BLaER1 (cell line): Measurements from ENCODE around the gene SIT1.

Source experiments
- H3K27ac ChIP-seq: shearing (Covaris generic); formaldehyde crosslinking; 2 replicates; pipeline ENCODE4 v1.8.1; 2022
- H3K27me3 ChIP-seq: shearing (Covaris generic); formaldehyde crosslinking; 2 replicates; pipeline ENCODE4 v1.8.1; 2022
- H3K36me3 ChIP-seq: shearing (Covaris generic); formaldehyde crosslinking; 2 replicates; pipeline ENCODE4 v1.8.1; 2022
- H3K4me1 ChIP-seq: shearing (Covaris generic); formaldehyde crosslinking; 2 replicates; pipeline ENCODE4 v1.8.1; 2022
- H3K4me2 ChIP-seq: shearing (Covaris generic); formaldehyde crosslinking; 2 replicates; pipeline ENCODE4 v1.8.1; 2022
- H3K4me3 ChIP-seq: shearing (Covaris generic); formaldehyde crosslinking; 2 replicates; pipeline ENCODE4 v1.8.1; 2022
- H3K9ac ChIP-seq: shearing (Covaris generic); formaldehyde crosslinking; 2 replicates; pipeline ENCODE4 v1.8.1; 2022
- H3K9me3 ChIP-seq: shearing (Covaris generic); formaldehyde crosslinking; 2 replicates; pipeline ENCODE4 v1.8.1; 2022
- H4K20me1 ChIP-seq: shearing (Covaris generic); formaldehyde crosslinking; 2 replicates; pipeline ENCODE4 v1.8.1; 2022
- Cebpa-rat ChIP-seq: shearing (Covaris generic); IDR thresholded peaks from 2 replicates; pipeline ENCODE4 v1.8.1; 2022

Gene SIT1

DNA sequence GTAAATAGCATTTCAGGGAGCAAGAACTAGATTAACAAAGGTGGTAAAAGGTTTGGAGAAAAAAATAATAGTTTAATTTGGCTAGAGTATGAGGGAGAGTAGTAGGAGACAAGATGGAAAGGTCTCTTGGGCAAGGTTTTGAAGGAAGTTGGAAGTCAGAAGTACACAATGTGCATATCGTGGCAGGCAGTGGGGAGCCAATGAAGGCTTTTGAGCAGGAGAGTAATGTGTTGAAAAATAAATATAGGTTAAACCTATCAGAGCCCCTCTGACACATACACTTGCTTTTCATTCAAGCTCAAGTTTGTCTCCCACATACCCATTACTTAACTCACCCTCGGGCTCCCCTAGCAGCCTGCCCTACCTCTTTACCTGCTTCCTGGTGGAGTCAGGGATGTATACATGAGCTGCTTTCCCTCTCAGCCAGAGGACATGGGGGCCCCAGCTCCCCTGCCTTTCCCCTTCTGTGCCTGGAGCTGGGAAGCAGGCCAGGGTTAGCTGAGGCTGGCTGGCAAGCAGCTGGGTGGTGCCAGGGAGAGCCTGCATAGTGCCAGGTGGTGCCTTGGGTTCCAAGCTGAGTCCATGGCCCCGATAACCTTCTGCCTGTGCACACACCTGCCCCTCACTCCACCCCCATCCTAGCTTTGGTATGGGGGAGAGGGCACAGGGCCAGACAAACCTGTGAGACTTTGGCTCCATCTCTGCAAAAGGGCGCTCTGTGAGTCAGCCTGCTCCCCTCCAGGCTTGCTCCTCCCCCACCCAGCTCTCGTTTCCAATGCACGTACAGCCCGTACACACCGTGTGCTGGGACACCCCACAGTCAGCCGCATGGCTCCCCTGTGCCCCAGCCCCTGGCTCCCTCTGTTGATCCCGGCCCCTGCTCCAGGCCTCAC lies 22.6 kb upstream of the SIT1 start, which contains the start of gene CA9:
TSS of gene CA9 (plus strand) at position 797 of the 893 bp plus-strand sequence. CDS start at position 829, 32 bp downstream.
- Histone ChIP-seq H3K36me3 (no peaks in the 10 kb centered on the region), H3K9me3 (no peaks in the 10 kb centered on the region), H3K4me1 (0 out of 2 replicates have a peak, but pooled peaks cover 5% of the 10 kb centered on the region), H3K9ac (no peak within 1 kb of the TSS), H3K4me3 (no peak within 1 kb of the TSS), H3K27me3 (peaks cover 37% of the 10 kb centered on the region), H4K20me1 (no peaks in the 10 kb centered on the region), H3K4me2 (no peak within 1 kb of the TSS), H3K27ac (no peak within 1 kb of the TSS)
- TF ChIP-seq Cebpa-rat, result no peak

DNA sequence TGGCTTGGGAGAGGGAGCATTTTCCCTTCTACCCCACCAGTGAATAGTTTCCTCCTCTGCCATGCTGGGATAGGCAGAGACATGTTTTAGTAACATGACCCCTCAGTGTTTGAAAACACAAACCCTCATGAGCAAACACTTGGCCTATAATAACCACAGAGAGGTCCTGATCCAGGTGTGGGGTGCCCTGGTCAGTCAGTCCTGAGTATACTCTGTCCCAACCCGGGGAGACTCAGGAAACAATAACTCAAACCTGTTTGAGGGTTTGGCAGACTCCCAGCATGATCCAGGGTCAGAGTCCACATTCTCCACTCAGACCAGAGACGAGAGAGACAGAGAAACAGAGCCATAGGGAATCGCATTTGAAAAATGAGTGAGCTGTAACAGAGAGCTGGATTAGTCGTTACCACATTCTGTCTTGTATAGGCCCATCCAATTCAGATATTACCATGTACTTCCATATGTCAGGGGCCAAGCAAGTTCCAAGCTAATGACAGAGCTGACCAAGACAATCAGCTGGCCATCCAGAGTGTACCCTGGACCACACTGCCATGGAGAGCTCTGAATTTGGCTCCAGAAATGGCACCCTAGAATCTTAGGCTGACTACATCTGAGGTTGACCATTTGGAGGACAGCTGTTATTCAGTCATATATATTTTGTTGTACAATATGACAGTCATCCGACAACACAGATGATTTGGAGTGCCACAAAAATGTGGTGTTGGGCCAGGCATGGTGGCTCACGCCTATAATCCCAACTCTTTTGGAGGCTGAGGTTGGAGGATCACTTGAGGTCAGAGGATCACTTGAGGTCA lies 18.8 kb upstream of the SIT1 start:
- Histone ChIP-seq H3K27me3 (peaks cover 11% of the 10 kb centered on the region), H3K4me3 (no peak overlapping the region)

DNA sequence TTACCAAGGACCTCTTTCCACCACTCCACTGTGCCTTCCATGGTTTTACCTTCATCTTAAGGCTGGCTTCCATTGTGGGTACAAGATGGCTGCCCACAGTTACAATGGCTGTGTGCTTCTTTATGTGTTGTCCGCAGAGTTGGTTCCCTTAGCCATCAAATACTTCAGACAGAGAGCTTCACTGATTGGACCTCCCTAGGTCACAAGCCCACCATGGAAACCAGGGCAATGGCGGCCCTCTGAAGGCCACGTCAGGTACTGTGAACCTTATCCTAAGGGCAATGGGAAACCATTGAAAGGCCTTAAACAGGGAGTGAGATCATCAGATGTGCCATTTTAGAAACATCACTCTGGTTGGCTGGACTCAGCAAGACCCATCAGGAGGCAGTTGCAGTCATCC lies 17.2 kb upstream of the SIT1 start:
- no peak overlapping the region for H3K4me2 ChIP-seq
- H3K27me3 ChIP-seq, result no peaks in the 10 kb centered on the region
- peaks cover 45% of the 10 kb centered on the region for H3K4me1 ChIP-seq
- H3K9ac ChIP-seq, result no peak overlapping the region
- H3K36me3 ChIP-seq, result no peaks in the 10 kb centered on the region
- H3K4me3 ChIP-seq, result no peak overlapping the region
- no peak for TF ChIP-seq Cebpa-rat
- no peaks in the 10 kb centered on the region for H4K20me1 ChIP-seq
- H3K27ac ChIP-seq, result no peak overlapping the region
- no peaks in the 10 kb centered on the region for H3K9me3 ChIP-seq

More for the DNA sequence above, 18.8 kb upstream of the SIT1 start:
- no peak for TF ChIP-seq Cebpa-rat
- H3K9me3 ChIP-seq, result no peaks in the 10 kb centered on the region
- H3K9ac ChIP-seq, result no peak overlapping the region
- H3K27ac ChIP-seq, result no peak overlapping the region
- no peaks in the 10 kb centered on the region for H4K20me1 ChIP-seq
- H3K4me1 ChIP-seq, result peaks cover 29% of the 10 kb centered on the region
- no peaks in the 10 kb centered on the region for H3K36me3 ChIP-seq
- no peak overlapping the region for H3K4me2 ChIP-seq

DNA sequence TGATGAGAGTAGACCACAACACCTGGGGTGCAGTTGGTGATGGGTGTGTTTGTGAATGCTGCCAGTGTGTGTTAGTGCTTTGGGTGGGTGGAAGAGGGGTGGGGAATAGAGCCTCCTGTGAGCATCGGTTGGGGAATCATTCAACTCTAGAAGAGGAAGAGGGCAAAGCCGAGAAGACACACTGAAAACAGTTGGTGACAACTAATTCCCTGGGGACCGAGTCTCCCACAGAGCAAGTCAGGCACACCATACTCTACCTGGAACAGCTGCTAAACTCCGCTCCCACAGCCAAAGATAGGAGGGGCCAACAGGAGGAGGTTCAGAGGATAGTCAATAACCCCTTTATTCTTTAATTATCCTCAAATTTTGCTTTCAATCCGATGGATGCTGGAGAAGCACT lies 15.8 kb upstream of the SIT1 start:
- Histone ChIP-seq H3K4me3 (no peak overlapping the region), H3K27ac (0 out of 2 replicates have a peak overlapping the region, but pooled peaks have one; percentile 77), H4K20me1 (no peaks in the 10 kb centered on the region), H3K36me3 (no peaks in the 10 kb centered on the region), H3K27me3 (no peaks in the 10 kb centered on the region), H3K4me1 (peaks cover 59% of the 10 kb centered on the region), H3K4me2 (peak overlapping the region; percentile 94), H3K9me3 (no peaks in the 10 kb centered on the region), H3K9ac (no peak overlapping the region)
- TF ChIP-seq Cebpa-rat, result no peak

DNA sequence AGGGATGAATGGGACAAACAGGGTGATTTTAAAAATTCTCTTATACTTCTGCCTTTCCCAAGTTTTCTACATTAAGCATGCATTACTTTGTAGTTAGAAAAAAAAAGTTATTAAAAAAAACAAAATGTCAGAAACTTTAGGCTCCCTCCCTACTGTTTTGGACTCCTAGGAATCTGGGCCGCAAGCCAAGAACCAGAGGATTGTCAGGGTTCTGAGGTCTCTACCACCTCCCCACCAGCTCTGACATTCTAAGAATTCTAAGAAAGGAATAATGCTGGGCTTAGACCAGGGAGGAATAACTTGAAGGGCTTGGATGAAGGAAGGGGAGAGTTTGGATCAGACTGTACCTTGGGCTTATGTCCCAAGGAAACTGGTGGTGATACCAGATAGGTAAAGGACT lies 15.3 kb upstream of the SIT1 start:
- Histone ChIP-seq H3K4me1 (peaks cover 64% of the 10 kb centered on the region), H3K27ac (0 out of 2 replicates have a peak overlapping the region, but pooled peaks have one; percentile 77), H3K36me3 (peaks cover 2% of the 10 kb centered on the region), H3K9me3 (no peaks in the 10 kb centered on the region), H3K4me2 (peak overlapping the region; percentile 94), H4K20me1 (no peaks in the 10 kb centered on the region), H3K27me3 (no peaks in the 10 kb centered on the region), H3K4me3 (peak overlapping the region; percentile 70; the same call in 1 of the 2 replicates), H3K9ac (no peak overlapping the region)
- no peak for TF ChIP-seq Cebpa-rat

DNA sequence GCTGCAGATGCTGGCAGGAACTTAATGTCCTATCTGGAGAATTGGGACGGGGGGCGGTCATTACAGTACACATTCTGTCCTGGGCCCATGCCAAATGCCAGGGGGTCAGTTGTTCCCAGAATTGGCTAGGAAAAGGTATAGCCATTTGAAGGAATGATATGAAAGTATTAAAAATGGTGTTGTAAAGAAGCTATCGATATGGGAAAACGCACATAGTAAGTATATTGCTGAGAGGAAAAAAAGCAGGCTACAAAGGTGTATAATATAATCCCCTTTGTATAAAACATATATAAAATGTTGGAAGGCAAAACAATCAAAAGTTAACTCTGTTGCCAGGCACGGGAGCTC lies 14.7 kb upstream of the SIT1 start:
- H3K9ac ChIP-seq, result peak overlapping the region; percentile 72
- peak overlapping the region; percentile 94 for H3K4me2 ChIP-seq
- TF ChIP-seq Cebpa-rat, result no peak
- H3K9me3 ChIP-seq, result no peaks in the 10 kb centered on the region
- no peaks in the 10 kb centered on the region for H4K20me1 ChIP-seq
- peak overlapping the region; percentile 77 for H3K27ac ChIP-seq
- H3K4me3 ChIP-seq, result peak overlapping the region; percentile 70
- no peaks in the 10 kb centered on the region for H3K27me3 ChIP-seq
- H3K4me1 ChIP-seq, result peaks cover 70% of the 10 kb centered on the region
- H3K36me3 ChIP-seq, result peaks cover 8% of the 10 kb centered on the region

DNA sequence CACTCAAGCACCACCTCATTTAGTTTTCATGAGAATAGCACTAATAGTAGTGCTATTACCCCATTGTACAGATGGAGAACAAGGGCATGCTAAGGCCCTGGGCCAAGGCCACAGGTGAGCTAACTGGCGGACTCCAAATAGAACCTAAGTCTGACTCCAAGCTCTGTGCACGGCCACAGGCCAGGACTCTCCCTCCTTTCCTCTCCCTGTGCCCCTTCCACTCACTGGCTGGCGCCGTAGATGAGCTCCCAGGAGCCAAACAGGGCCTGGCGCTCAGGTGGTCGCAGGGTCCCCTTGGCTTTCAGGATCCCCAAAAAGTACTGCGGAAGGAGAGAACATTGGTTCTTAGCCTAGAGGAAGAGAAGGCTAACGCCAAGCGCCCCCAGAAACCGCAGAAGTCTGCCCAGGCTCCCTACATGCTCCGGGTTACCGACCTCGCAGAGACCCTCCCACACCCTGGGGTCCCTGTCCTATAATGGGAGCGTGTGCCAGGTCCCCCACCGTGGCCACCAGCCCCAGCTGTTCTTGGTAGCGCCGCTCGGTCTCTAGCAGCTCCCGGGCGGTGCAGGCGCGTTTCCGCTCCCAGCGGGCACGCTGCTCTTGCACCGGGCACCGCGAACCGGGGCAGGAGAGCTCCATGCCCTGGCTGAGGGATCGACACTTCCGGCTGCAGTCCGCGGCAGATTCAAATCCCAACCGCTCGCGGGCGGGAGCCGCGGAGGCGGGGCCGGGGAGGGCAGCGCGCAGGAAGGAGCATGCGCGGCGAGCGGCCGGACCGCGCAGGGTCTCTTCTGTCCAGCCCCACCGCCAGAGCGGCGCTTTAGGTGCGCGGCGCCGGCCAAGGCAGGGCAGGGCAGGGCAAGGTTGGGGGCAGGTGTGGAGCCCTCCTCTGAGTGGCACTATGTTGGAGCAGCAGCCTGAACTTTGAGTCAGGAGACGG lies 14.1 kb upstream of the SIT1 start, which contains the start of gene ARHGEF39:
TSS of gene ARHGEF39 (minus strand) at position 665 of the 940 bp plus-strand sequence. CDS start at position 639, 26 bp downstream.
- H4K20me1 ChIP-seq, result no peaks in the 10 kb centered on the region
- H3K27ac ChIP-seq, result peak within 1 kb of the TSS; percentile 77
- H3K4me1 ChIP-seq, result peaks cover 77% of the 10 kb centered on the region
- peak within 1 kb of the TSS; percentile 72 for H3K9ac ChIP-seq
- no peaks in the 10 kb centered on the region for H3K27me3 ChIP-seq
- H3K4me3 ChIP-seq, result peak within 1 kb of the TSS; percentile 70
- peaks cover 11% of the 10 kb centered on the region for H3K36me3 ChIP-seq
- peak within 1 kb of the TSS; percentile 94 for H3K4me2 ChIP-seq
- no peaks in the 10 kb centered on the region for H3K9me3 ChIP-seq
- TF ChIP-seq Cebpa-rat, result no peak

DNA sequence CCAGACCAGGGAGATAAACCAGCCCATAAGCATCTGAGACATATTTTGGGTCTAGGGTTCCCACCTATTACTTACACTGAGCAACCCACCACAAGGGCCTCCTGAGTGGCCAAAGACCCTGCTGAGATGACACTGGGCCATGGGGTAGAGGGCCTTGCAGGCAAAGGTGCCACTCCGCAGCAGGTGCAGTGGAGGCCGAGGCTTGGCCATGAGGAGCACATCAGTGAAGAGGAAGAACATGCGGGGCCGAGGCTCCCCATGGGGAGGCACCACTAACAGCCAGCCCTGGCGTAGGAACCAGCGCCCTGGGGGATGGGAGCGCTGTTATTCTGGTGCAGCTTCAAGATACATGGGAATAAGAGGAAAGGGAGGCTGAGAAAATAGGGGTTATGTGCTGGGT lies 11.7 kb upstream of the SIT1 start:
- peak overlapping the region; percentile 77 for H3K27ac ChIP-seq
- H3K9ac ChIP-seq, result peak overlapping the region; percentile 67; the same call in 1 of the 2 replicates
- peak overlapping the region; percentile 94 for H3K4me2 ChIP-seq

DNA sequence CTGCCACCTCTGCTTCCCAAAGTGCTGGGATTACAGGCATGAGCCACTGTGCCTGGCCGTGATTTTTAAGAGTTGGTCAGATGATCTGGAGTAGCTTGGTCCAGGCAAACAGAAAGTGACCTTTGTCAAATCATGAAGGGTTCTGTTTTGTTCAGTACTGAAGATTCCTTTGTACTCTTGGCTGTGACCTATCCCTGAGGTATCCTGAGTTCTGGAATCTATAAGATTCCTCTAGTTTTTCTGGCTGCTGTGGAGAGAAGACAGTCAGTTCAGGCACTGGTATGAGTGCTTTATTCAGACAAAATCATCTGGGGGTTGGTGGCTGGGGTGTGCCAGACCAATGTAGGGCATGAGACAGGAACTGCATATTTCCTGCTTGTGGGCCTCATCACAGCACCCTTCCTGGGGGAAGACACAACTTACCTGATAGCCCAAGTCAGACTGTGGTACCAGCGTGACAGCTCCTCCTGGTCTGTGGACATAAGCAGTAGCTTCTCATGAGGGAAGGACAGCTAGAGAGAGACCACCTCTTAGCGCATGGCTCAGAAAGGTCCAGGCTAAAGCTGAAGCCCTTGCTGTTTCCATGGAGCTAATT lies 11.1 kb upstream of the SIT1 start:
- Histone ChIP-seq H3K4me3 (peak overlapping the region; percentile 32), H3K27ac (peak overlapping the region; percentile 77), H3K4me2 (peak overlapping the region; percentile 94)

More for the DNA sequence above, 11.7 kb upstream of the SIT1 start:
- Histone ChIP-seq H4K20me1 (no peaks in the 10 kb centered on the region), H3K4me3 (peak overlapping the region; percentile 32), H3K27me3 (no peaks in the 10 kb centered on the region), H3K9me3 (no peaks in the 10 kb centered on the region), H3K4me1 (peaks cover 90% of the 10 kb centered on the region), H3K36me3 (peaks cover 11% of the 10 kb centered on the region)
- TF ChIP-seq Cebpa-rat, result no peak

More for the DNA sequence above, 11.1 kb upstream of the SIT1 start:
- H3K4me1 ChIP-seq, result peaks cover 90% of the 10 kb centered on the region
- no peaks in the 10 kb centered on the region for H4K20me1 ChIP-seq
- TF ChIP-seq Cebpa-rat, result no peak
- no peaks in the 10 kb centered on the region for H3K27me3 ChIP-seq
- H3K9me3 ChIP-seq, result no peaks in the 10 kb centered on the region
- H3K9ac ChIP-seq, result peak overlapping the region; percentile 67
- peaks cover 11% of the 10 kb centered on the region for H3K36me3 ChIP-seq
